HEK293 (cell line): Measurements from ENCODE around the gene ZNF200.

Experiments
- CTCF ChIA-PET: fragments of 350-600 bp; formaldehyde crosslinking; extraction: SDS; loops from one replicate; lab custom pipeline; 2021; ENCODE audit warnings: antibody characterized with exemption; lab: Yijun Ruan, JAX
- POLR2A ChIA-PET: fragments of 300-600 bp; formaldehyde crosslinking; extraction: SDS; loops from one replicate; lab custom pipeline; 2020; ENCODE audit warnings: antibody characterized with exemption, inconsistent platforms; lab: Yijun Ruan, JAX
- H3K27ac ChIP-seq: fragments of 200-500 bp; sonication (Bioruptor generic); 2 replicates; pipeline ENCODE4 v1.5.1; 2014; ENCODE audit warnings: low read depth, low read length, control low read depth, inconsistent platforms; ENCODE audit errors: extremely low read depth
- H3K36me3 ChIP-seq, 2 experiments: fragments of 200-500 bp in 1 of 2; sonication (Bioruptor generic) in 1 of 2; 1 replicate in 1 of 2; 2 replicates in 1 of 2; pipeline ENCODE4 v1.5.1; 2014 to 2017; ENCODE audit warnings: inconsistent platforms in 2 of 2, low read length in 2 of 2; ENCODE audit not compliant: control insufficient read depth in 2 of 2, insufficient read depth in 1 of 2
- H3K4me1 ChIP-seq: fragments of 200-500 bp; sonication (Bioruptor generic); 2 replicates; pipeline ENCODE4 v1.5.1; 2014; ENCODE audit warnings: mild to moderate bottlenecking, low read length, inconsistent platforms; ENCODE audit not compliant: control insufficient read depth, insufficient read depth
- H3K4me3 ChIP-seq: 2 replicates; pipeline ENCODE4 v1.5.1; 2011; ENCODE audit warnings: low read depth, mild to moderate bottlenecking, control low read depth, low read length, moderate library complexity
- H3K9me3 ChIP-seq: fragments of 200-500 bp; sonication (Bioruptor generic); 2 replicates; pipeline ENCODE4 v1.5.1; 2014; ENCODE audit warnings: low read depth, low read length, inconsistent platforms; ENCODE audit not compliant: control insufficient read depth, insufficient read depth
- BCL11A ChIP-seq: fragments of 450-650 bp; formaldehyde crosslinking; IDR thresholded peaks from 2 replicates; pipeline ENCODE4 v1.5.1; 2016; ENCODE audit warnings: low read depth, missing biosample characterization, missing genetic modification characterization
- GFI1B ChIP-seq: fragments of 450-650 bp; formaldehyde crosslinking; IDR thresholded peaks from 2 replicates; pipeline ENCODE4 v1.5.1; 2016; ENCODE audit warnings: missing biosample characterization, missing genetic modification characterization
- HOXD13 ChIP-seq: sonication (generic); formaldehyde crosslinking; IDR thresholded peaks from 2 replicates; pipeline ENCODE4 v1.8.0; 2022; ENCODE audit warnings: missing genetic modification reagents, borderline replicate concordance
- KLF10 ChIP-seq: fragments of 450-650 bp; IDR thresholded peaks from 2 replicates; pipeline ENCODE4 v1.5.1; 2018; ENCODE audit warnings: missing biosample characterization, mild to moderate bottlenecking, missing genetic modification characterization
- KLF7 ChIP-seq: fragments of 450-650 bp; formaldehyde crosslinking; IDR thresholded peaks from 2 replicates; pipeline ENCODE4 v1.5.1; 2016; ENCODE audit warnings: missing biosample characterization, missing genetic modification characterization, borderline replicate concordance
- OSR2 ChIP-seq: fragments of 450-650 bp; formaldehyde crosslinking; IDR thresholded peaks from 2 replicates; pipeline ENCODE4 v1.5.1; 2016; ENCODE audit warnings: missing biosample characterization, missing genetic modification characterization
- PRDM2 ChIP-seq: fragments of 450-650 bp; formaldehyde crosslinking; IDR thresholded peaks from 2 replicates; pipeline ENCODE4 v1.5.1; 2016; ENCODE audit warnings: missing biosample characterization, missing genetic modification characterization, borderline replicate concordance
- SCRT1 ChIP-seq: fragments of 450-650 bp; formaldehyde crosslinking; IDR thresholded peaks from 2 replicates; pipeline ENCODE4 v1.5.1; 2016; ENCODE audit warnings: missing biosample characterization, missing genetic modification characterization, borderline replicate concordance
- SCRT2 ChIP-seq: fragments of 450-650 bp; formaldehyde crosslinking; IDR thresholded peaks from 2 replicates; pipeline ENCODE4 v1.5.1; 2016; ENCODE audit warnings: missing biosample characterization, missing genetic modification characterization
- SETDB1 ChIP-seq: IDR thresholded peaks from one replicate; pipeline ENCODE4 v1.6.1; 2017; ENCODE audit warnings: mild to moderate bottlenecking, low read length, moderate library complexity, mixed read lengths; ENCODE audit not compliant: insufficient read length
- YY1 ChIP-seq: fragments of 450-650 bp; formaldehyde crosslinking; IDR thresholded peaks from 2 replicates; pipeline ENCODE4 v1.5.1; 2018; ENCODE audit warnings: missing biosample characterization, missing genetic modification characterization
- YY2 ChIP-seq: fragments of 450-650 bp; formaldehyde crosslinking; IDR thresholded peaks from 2 replicates; pipeline ENCODE4 v1.5.1; 2016; ENCODE audit warnings: missing biosample characterization, missing genetic modification characterization
- ZBTB48 ChIP-seq: fragments of 450-650 bp; formaldehyde crosslinking; IDR thresholded peaks from 2 replicates; pipeline ENCODE4 v1.5.1; 2016; ENCODE audit warnings: missing biosample characterization, missing genetic modification characterization
- ZBTB49 ChIP-seq: fragments of 450-650 bp; formaldehyde crosslinking; IDR thresholded peaks from 2 replicates; pipeline ENCODE4 v1.5.1; 2016; ENCODE audit warnings: missing biosample characterization, missing genetic modification characterization, low read depth
- ZBTB6 ChIP-seq: fragments of 450-650 bp; formaldehyde crosslinking; IDR thresholded peaks from 2 replicates; pipeline ENCODE4 v1.5.1; 2017; ENCODE audit warnings: missing biosample characterization, missing genetic modification characterization
- ZNF174 ChIP-seq: fragments of 450-650 bp; formaldehyde crosslinking; IDR thresholded peaks from 2 replicates; pipeline ENCODE4 v1.5.0; 2017; ENCODE audit warnings: missing biosample characterization, mild to moderate bottlenecking, missing genetic modification characterization
- ZNF248 ChIP-seq: fragments of 450-650 bp; formaldehyde crosslinking; IDR thresholded peaks from 2 replicates; pipeline ENCODE4 v1.5.1; 2017; ENCODE audit warnings: missing biosample characterization, missing genetic modification characterization
- ZNF37A ChIP-seq: fragments of 450-650 bp; IDR thresholded peaks from 2 replicates; pipeline ENCODE4 v1.5.1; 2018; ENCODE audit warnings: missing biosample characterization, missing genetic modification characterization
- ZNF391 ChIP-seq: fragments of 450-650 bp; formaldehyde crosslinking; IDR thresholded peaks from 2 replicates; pipeline ENCODE4 v1.5.1; 2016; ENCODE audit warnings: low read depth, missing biosample characterization, missing genetic modification characterization, borderline replicate concordance
- ZNF423 ChIP-seq: fragments of 450-650 bp; formaldehyde crosslinking; IDR thresholded peaks from 2 replicates; pipeline ENCODE4 v1.5.1; 2016; ENCODE audit warnings: missing biosample characterization, missing genetic modification characterization
- ZNF529 ChIP-seq: fragments of 450-650 bp; formaldehyde crosslinking; IDR thresholded peaks from 2 replicates; pipeline ENCODE4 v1.5.1; 2017; ENCODE audit warnings: missing genetic modification characterization, missing biosample characterization; ENCODE audit not compliant: insufficient replicate concordance
- ZNF548 ChIP-seq: fragments of 450-650 bp; formaldehyde crosslinking; IDR thresholded peaks from 2 replicates; pipeline ENCODE4 v1.5.1; 2016; ENCODE audit warnings: missing biosample characterization, missing genetic modification characterization
- ZNF580 ChIP-seq: fragments of 450-650 bp; formaldehyde crosslinking; IDR thresholded peaks from 2 replicates; pipeline ENCODE4 v1.5.1; 2016; ENCODE audit warnings: missing biosample characterization, missing genetic modification characterization
- ZNF654 ChIP-seq: fragments of 450-650 bp; formaldehyde crosslinking; IDR thresholded peaks from 2 replicates; pipeline ENCODE4 v1.5.1; 2016; ENCODE audit warnings: low read depth, missing biosample characterization, missing genetic modification characterization
- ZNF701 ChIP-seq: fragments of 450-650 bp; formaldehyde crosslinking; IDR thresholded peaks from 2 replicates; pipeline ENCODE4 v1.5.1; 2016; ENCODE audit warnings: missing biosample characterization, missing genetic modification characterization
- ZNF830 ChIP-seq: fragments of 450-650 bp; IDR thresholded peaks from 2 replicates; pipeline ENCODE4 v1.5.0; 2018; ENCODE audit warnings: missing biosample characterization, missing genetic modification characterization, low read depth, mild to moderate bottlenecking, moderate library complexity

The ZNF200 gene

GRCh38 chr16:3283543-3284447 lies 48.8 kb upstream of the ZNF200 start (continued):
- TF ChIP-seq ZBTB48 (tag by site-specific recombination), result no peak
- TF ChIP-seq ZBTB6 (tag by site-specific recombination), result peak; percentile 48; the same call in 1 of the 2 replicates
- TF ChIP-seq SCRT2 (tag by site-specific recombination), result peak; percentile 98
- TF ChIP-seq ZNF830 (tag by site-specific recombination), result no peak
- TF ChIP-seq ZNF529 (tag by site-specific recombination), result no peak
- no peak for TF ChIP-seq BCL11A (tag by site-specific recombination)
- TF ChIP-seq SCRT1 (tag by site-specific recombination), result peak; percentile 83
- no peak for TF ChIP-seq ZBTB49 (tag by site-specific recombination)
- TF ChIP-seq ZNF701 (tag by site-specific recombination), result no peak
- no peak for TF ChIP-seq ZNF174 (tag by site-specific recombination)
- TF ChIP-seq KLF7 (tag by site-specific recombination), result no peak
- TF ChIP-seq ZNF37A (tag by site-specific recombination), result 0 out of 2 replicates have a peak, but pooled peaks have one; percentile 20
- no peak for TF ChIP-seq GFI1B (tag by site-specific recombination)
- TF ChIP-seq ZNF391 (tag by site-specific recombination), result peak; percentile 35; the same call in 1 of the 2 replicates
- TF ChIP-seq HOXD13 (CRISPR knock-in tag), result no peak
- no peak for TF ChIP-seq ZNF654
- no peak for TF ChIP-seq ZNF423 (tag by site-specific recombination)
- TF ChIP-seq YY2, result no peak
- no peak for TF ChIP-seq KLF10 (tag by site-specific recombination)
- TF ChIP-seq ZNF548 (tag by site-specific recombination), result no peak
- no peak for TF ChIP-seq ZNF248 (tag by site-specific recombination)
- TF ChIP-seq, all 188 proteins: peak for 9

GRCh38 chr16:3282730-3283542 lies 48.0 kb upstream of the ZNF200 start, which contains the start of gene ZNF263:
ZNF263 (plus strand) TSS chr16:3283491; CDS start chr16:3283819, 328 bp downstream.
- POLR2A ChIA-PET, result interaction anchor here (0.6 to 3.0 kb wide), 26 partner anchors 9 to 405 kb away, joined by 3 to 21 read pairs (median 5); partner anchors contain the start of genes NAA60, OR1F1, TIGD7 and ZNF174
- Histone ChIP-seq H3K4me1 (no peaks in the 10 kb centered on the region), H3K36me3 (peaks cover 0 to 38% of the 10 kb centered on the region in 2 experiments; a peak in 1 of 3 replicates), H3K9me3 (no peaks in the 10 kb centered on the region), H3K27ac (peak within 1 kb of the TSS; percentile 94), H3K4me3 (peak within 1 kb of the TSS; percentile 74)
- CTCF ChIA-PET, result interaction anchor here (5.6 kb wide), 1 partner anchor 16 kb away, joined by 35 read pairs; no protein-coding TSS in a partner anchor
- TF ChIP-seq KLF10 (tag by site-specific recombination) (peak; percentile 86), YY1 (tag by site-specific recombination) (peak; percentile 81), ZNF580 (tag by site-specific recombination) (no peak), PRDM2 (no peak), OSR2 (tag by site-specific recombination) (peak; percentile 48), SETDB1 (no peak)
